Measurements from ENCODE around the gene SECTM1. TPM values are rescaled to one million over a fixed set of nuclear protein-coding genes. Genes with fewer than 3 reads are reported as not detected.

SECTM1 gene
- total RNA-seq, 1 experiment from 2014 or later, result 10.4 TPM

- H3K4me3 Mint-ChIP-seq (ENCODE audit: low read depth, unreplicated experiment), result peak overlapping the region; percentile 0
- H3K27me3 Mint-ChIP-seq (ENCODE audit: unreplicated experiment), result peaks cover 18% of the 10 kb centered on the region
- intact Hi-C loops (cut with micrococcal nuclease; ENCODE audit: unreplicated experiment), result no loop called here
- peak; percentile 34 for DNase-seq
- H3K4me1 Mint-ChIP-seq (ENCODE audit: low read depth, unreplicated experiment), result peaks cover 11% of the 10 kb centered on the region
- BruUV-seq (replicated peaks), result no TSS peak
- no peak for TF ChIP-seq CTCF (IDR thresholded peaks at IDR 0.05; ENCODE audit: unreplicated experiment)
- no peaks in the 10 kb centered on the region for H3K9me3 Mint-ChIP-seq (ENCODE audit: low read depth, unreplicated experiment)
- H3K27ac Mint-ChIP-seq (ENCODE audit: unreplicated experiment), result peak overlapping the region; percentile 13
- peaks cover 12% of the 10 kb centered on the region for H3K36me3 Mint-ChIP-seq (ENCODE audit: insufficient read depth, unreplicated experiment)
- CTCF ChIA-PET, result no interaction called here
Observed at GRCh38 chr17:82346342-82347300, 13.1 kb upstream of the SECTM1 start.

- no peaks in the 10 kb centered on the region for H3K9me3 Mint-ChIP-seq (ENCODE audit: low read depth, unreplicated experiment)
- BruUV-seq (replicated peaks), result no TSS peak
- no peak overlapping the region for H3K4me3 Mint-ChIP-seq (ENCODE audit: low read depth, unreplicated experiment)
- H3K4me1 Mint-ChIP-seq (ENCODE audit: low read depth, unreplicated experiment), result peaks cover 11% of the 10 kb centered on the region
- intact Hi-C loops (cut with micrococcal nuclease; ENCODE audit: unreplicated experiment), result no loop called here
- no peak for DNase-seq
- H3K27me3 Mint-ChIP-seq (ENCODE audit: unreplicated experiment), result peaks cover 18% of the 10 kb centered on the region
- H3K27ac Mint-ChIP-seq (ENCODE audit: unreplicated experiment), result no peak overlapping the region
- CTCF ChIA-PET, result no interaction called here
- H3K36me3 Mint-ChIP-seq (ENCODE audit: insufficient read depth, unreplicated experiment), result peaks cover 12% of the 10 kb centered on the region
- TF ChIP-seq CTCF (IDR thresholded peaks at IDR 0.05; ENCODE audit: unreplicated experiment), result no peak
Observed at GRCh38 chr17:82345151-82345976, 11.8 kb upstream of the SECTM1 start.

- Mint-ChIP-seq H3K4me3 (ENCODE audit: low read depth, unreplicated experiment) (no peak overlapping the region), H3K36me3 (ENCODE audit: insufficient read depth, unreplicated experiment) (peaks cover 12% of the 10 kb centered on the region), H3K4me1 (ENCODE audit: low read depth, unreplicated experiment) (peaks cover 14% of the 10 kb centered on the region), H3K27me3 (ENCODE audit: unreplicated experiment) (peaks cover 14% of the 10 kb centered on the region), H3K9me3 (ENCODE audit: low read depth, unreplicated experiment) (no peaks in the 10 kb centered on the region), H3K27ac (ENCODE audit: unreplicated experiment) (no peak overlapping the region)
- DNase-seq, result no peak
- no peak for TF ChIP-seq CTCF (IDR thresholded peaks at IDR 0.05; ENCODE audit: unreplicated experiment)
- BruUV-seq (replicated peaks), result no TSS peak
- intact Hi-C loops (cut with micrococcal nuclease; ENCODE audit: unreplicated experiment), result no loop called here
- CTCF ChIA-PET, result no interaction called here
Observed at GRCh38 chr17:82344175-82344907, 10.8 kb upstream of the SECTM1 start.

GRCh38 chr17:82343560-82343959 lies 10.0 kb upstream of the SECTM1 start:
- CTCF ChIA-PET, result no interaction called here
- no peak for TF ChIP-seq CTCF (IDR thresholded peaks at IDR 0.05; ENCODE audit: unreplicated experiment)
- peaks cover 12% of the 10 kb centered on the region for H3K36me3 Mint-ChIP-seq (ENCODE audit: insufficient read depth, unreplicated experiment)

More at GRCh38 chr17:82343560-82343959, 10.0 kb upstream of the SECTM1 start:
- Mint-ChIP-seq H3K4me3 (ENCODE audit: low read depth, unreplicated experiment) (no peak overlapping the region), H3K27ac (ENCODE audit: unreplicated experiment) (no peak overlapping the region), H3K27me3 (ENCODE audit: unreplicated experiment) (peaks cover 6% of the 10 kb centered on the region), H3K9me3 (ENCODE audit: low read depth, unreplicated experiment) (no peaks in the 10 kb centered on the region), H3K4me1 (ENCODE audit: low read depth, unreplicated experiment) (peaks cover 21% of the 10 kb centered on the region)
- intact Hi-C loops (cut with micrococcal nuclease; ENCODE audit: unreplicated experiment), result no loop called here
- DNase-seq, result no peak
- no TSS peak for BruUV-seq (replicated peaks)

Measured in Calu3 (cell line).